NCI-H69 (cell line): ENCODE data around the gene CCDC187.
A peak's percentile ranks its signal among the peaks of the same experiment; 100 is the strongest.

ENCODE experiments used
- DNase-seq: peaks from one replicate; lab custom pipeline; 2025; lab: John Stamatoyannopoulos, UW

Gene CCDC187

GRCh38 chr9:136204838-136205706 is 98.8 kb downstream of the CCDC187 start, which contains the start of gene LHX3:
LHX3 (minus strand) TSS chr9:136205128; CDS start chr9:136205012, 116 bp downstream.
- no peak for DNase-seq

- DNase-seq: peak; percentile 50
These were observed 99.6 kb downstream of the CCDC187 start for GRCh38 chr9:136204145-136204805.

- no peak for DNase-seq
These were observed 100.3 kb downstream of the CCDC187 start for GRCh38 chr9:136203408-136204144.

- DNase-seq: no peak
These were observed 101.2 kb downstream of the CCDC187 start for GRCh38 chr9:136202454-136203407.

- no peak for DNase-seq
These were observed 102.1 kb downstream of the CCDC187 start for GRCh38 chr9:136201609-136202453.

DNA sequence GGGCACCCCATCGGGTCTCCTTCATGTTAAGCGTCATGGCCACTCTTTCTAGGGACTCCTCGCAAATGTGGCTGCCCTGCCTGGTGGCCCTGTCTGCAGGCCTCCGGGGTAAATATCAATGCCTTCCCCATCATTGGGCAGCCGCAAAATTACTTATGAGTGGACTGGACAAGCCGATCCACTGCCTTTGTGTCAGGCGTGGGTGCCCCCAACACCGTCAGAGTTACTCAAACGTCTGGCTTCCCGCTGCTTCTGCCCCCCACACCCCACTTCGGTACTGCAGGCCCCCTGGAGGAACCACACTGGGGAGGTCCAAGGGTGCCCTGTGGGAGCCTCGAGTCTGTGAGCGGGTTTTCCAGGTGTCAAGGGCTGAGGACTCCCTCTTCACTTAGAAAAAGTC is 102.7 kb downstream of the CCDC187 start:
- DNase-seq: no peak

GRCh38 chr9:136200424-136200823 is 103.5 kb downstream of the CCDC187 start:
- no peak for DNase-seq
